Neuronal stem cell (in vitro differentiated cells): ENCODE results near the gene BRINP2.

Source experiments
- DNase-seq: peaks from one replicate; pipeline ENCODE4 v3.0.0-alpha.2; 2013; ENCODE audit warnings: low spot score
- H2AFZ ChIP-seq: one replicate; pipeline ENCODE4 v1.6.1; 2013; ENCODE audit warnings: mild to moderate bottlenecking, low read length, inconsistent platforms
- H2AK5ac ChIP-seq: 2 replicates; pipeline ENCODE4 v1.6.1; 2013; ENCODE audit warnings: low read depth, mild to moderate bottlenecking, inconsistent platforms, low read length, moderate library complexity, mixed read lengths
- H2BK120ac ChIP-seq: 2 replicates; pipeline ENCODE4 v1.6.1; 2013; ENCODE audit warnings: low read depth, mild to moderate bottlenecking, inconsistent platforms, low read length, moderate library complexity, mixed read lengths
- H2BK12ac ChIP-seq: one replicate; pipeline ENCODE4 v1.6.1; 2013; ENCODE audit warnings: low read length, inconsistent platforms
- H2BK15ac ChIP-seq: 2 replicates; pipeline ENCODE4 v1.6.1; 2013; ENCODE audit warnings: mild to moderate bottlenecking, low read length, inconsistent platforms, mixed read lengths
- H2BK5ac ChIP-seq: one replicate; pipeline ENCODE4 v1.6.1; 2013; ENCODE audit warnings: inconsistent platforms, mild to moderate bottlenecking, low read length, moderate library complexity
- H3K14ac ChIP-seq: one replicate; pipeline ENCODE4 v1.6.1; 2013; ENCODE audit warnings: low read length, inconsistent platforms
- H3K18ac ChIP-seq: 2 replicates; pipeline ENCODE4 v1.6.1; 2013; ENCODE audit warnings: low read length, inconsistent platforms
- H3K23ac ChIP-seq: 2 replicates; pipeline ENCODE4 v1.6.1; 2013; ENCODE audit warnings: low read depth, mild to moderate bottlenecking, mixed read lengths, low read length, inconsistent platforms; ENCODE audit not compliant: poor library complexity
- H3K27ac ChIP-seq: replicated peaks from 3 replicates; pipeline ENCODE4 v1.5.1; 2013; ENCODE audit warnings: low read length, inconsistent platforms
- H3K27me3 ChIP-seq, 3 experiments: 2 replicates each; pipeline ENCODE4 v1.6.1; 2013; ENCODE audit warnings: low read length in 3 of 3, mild to moderate bottlenecking in 2 of 3, inconsistent platforms in 1 of 3, low read depth in 1 of 3, mixed read lengths in 1 of 3, moderate library complexity in 1 of 3; ENCODE audit not compliant: control insufficient read depth in 3 of 3, insufficient read depth in 3 of 3
- H3K36me3 ChIP-seq, 2 donors: replicated peaks in 1 of 2; 2 replicates each; pipeline ENCODE4 v1.6.1; 2013; ENCODE audit warnings: low read length in 2 of 2; ENCODE audit not compliant: control insufficient read depth in 2 of 2, insufficient read depth in 2 of 2
- H3K4ac ChIP-seq: 2 replicates; pipeline ENCODE4 v1.6.1; 2013; ENCODE audit warnings: inconsistent platforms, mild to moderate bottlenecking, low read length, moderate library complexity
- H3K4me1 ChIP-seq, 2 donors: 1 replicate in 1 of 2; 2 replicates in 1 of 2; pipeline ENCODE4 v1.6.1; 2013; ENCODE audit warnings: low read length in 2 of 2, low read depth in 1 of 2; ENCODE audit not compliant: control insufficient read depth in 2 of 2, insufficient read depth in 1 of 2
- H3K4me2 ChIP-seq: one replicate; pipeline ENCODE4 v1.6.1; 2013; ENCODE audit warnings: mild to moderate bottlenecking, low read length, inconsistent platforms; ENCODE audit not compliant: insufficient read depth, poor library complexity, severe bottlenecking
- H3K4me3 ChIP-seq, 2 donors: 2 replicates each; pipeline ENCODE4 v1.5.1; 2013; ENCODE audit warnings: low read length in 2 of 2, mild to moderate bottlenecking in 2 of 2, inconsistent platforms in 1 of 2, moderate library complexity in 1 of 2
- H3K79me1 ChIP-seq: one replicate; pipeline ENCODE4 v1.6.1; 2013; ENCODE audit warnings: low read depth, mild to moderate bottlenecking, inconsistent platforms, low read length, moderate library complexity
- H3K9ac ChIP-seq: one replicate; pipeline ENCODE4 v1.6.1; 2013; ENCODE audit warnings: mild to moderate bottlenecking, low read depth, low read length, inconsistent platforms; ENCODE audit not compliant: poor library complexity
- H3K9me3 ChIP-seq, 2 donors: replicated peaks in 1 of 2; 2 replicates each; pipeline versions ENCODE3 to v1.6.1; 2013; ENCODE audit warnings: low read length in 2 of 2, mild to moderate bottlenecking in 2 of 2, inconsistent platforms in 1 of 2, low read depth in 1 of 2, mixed read lengths in 1 of 2, moderate library complexity in 1 of 2; ENCODE audit not compliant: control insufficient read depth in 2 of 2, insufficient read depth in 1 of 2
- H4K8ac ChIP-seq: one replicate; pipeline ENCODE4 v1.6.1; 2013; ENCODE audit warnings: low read depth, mild to moderate bottlenecking, inconsistent platforms, low read length, moderate library complexity
- H4K91ac ChIP-seq: one replicate; pipeline ENCODE4 v1.6.1; 2013; ENCODE audit warnings: low read length, low read depth, mild to moderate bottlenecking, inconsistent platforms; ENCODE audit not compliant: poor library complexity
- WGBS, 2 donors: extraction: QIAGEN DNeasy Blood & Tissue Kit; methylation state at CpG; one replicate each; pipeline ENCODE4 v1.1.7; 2013; ENCODE audit warnings: missing lambda C conversion rate in 2 of 2, mixed read lengths in 1 of 2; ENCODE audit not compliant: insufficient read length in 2 of 2, insufficient replicate concordance in 1 of 2; ENCODE audit errors: extremely low coverage in 2 of 2; 5-methylcytosine and 5-hydroxymethylcytosine counted together

BRINP2 gene

GRCh38 chr1:177173976-177174375, 3.2 kb downstream of the BRINP2 start:
- Histone ChIP-seq H3K4me1 (peaks cover 0 to 5% of the 10 kb centered on the region in 2 donors), H3K9ac (no peak overlapping the region), H3K27ac (no peak overlapping the region), H3K79me1 (no peaks in the 10 kb centered on the region), H4K91ac (no peak overlapping the region), H3K4me3 (no peak overlapping the region), H2BK5ac (no peak overlapping the region), H3K36me3 (no peaks in the 10 kb centered on the region), H2BK12ac (no peak overlapping the region), H3K4me2 (no peak overlapping the region), H3K4ac (no peak overlapping the region), H3K27me3 (peaks cover 4 to 43% (median 28%) of the 10 kb centered on the region in 3 experiments), H2AK5ac (no peak overlapping the region), H3K9me3 (no peaks in the 10 kb centered on the region), H2BK15ac (no peak overlapping the region), H3K18ac (no peak overlapping the region), H3K14ac (no peak overlapping the region), H4K8ac (no peak overlapping the region), H2AFZ (no peak overlapping the region), H2BK120ac (no peak overlapping the region), H3K23ac (no peak overlapping the region)
- DNase-seq, result no peak
- WGBS, 2 donors, result no CpG with 5 or more reads among the region's 2 CpGs

- no peak overlapping the region for H2BK12ac ChIP-seq
- H3K4me1 ChIP-seq, result peaks cover 0 to 5% of the 10 kb centered on the region in 2 donors
- peaks cover 4 to 32% (median 26%) of the 10 kb centered on the region in 3 experiments for H3K27me3 ChIP-seq
- H2BK120ac ChIP-seq, result no peak overlapping the region
- no peak overlapping the region for H3K4me3 ChIP-seq
- H3K9ac ChIP-seq, result no peak overlapping the region
- no peak overlapping the region for H2AFZ ChIP-seq
- no peak overlapping the region for H3K14ac ChIP-seq
- H3K36me3 ChIP-seq, result no peaks in the 10 kb centered on the region
- DNase-seq, result no peak
- no peak overlapping the region for H3K4me2 ChIP-seq
- H4K8ac ChIP-seq, result no peak overlapping the region
- no peaks in the 10 kb centered on the region for H3K79me1 ChIP-seq
- H3K9me3 ChIP-seq, result no peaks in the 10 kb centered on the region
- no peak overlapping the region for H3K27ac ChIP-seq
- H2BK5ac ChIP-seq, result no peak overlapping the region
- H3K18ac ChIP-seq, result no peak overlapping the region
- H3K4ac ChIP-seq, result no peak overlapping the region
- H4K91ac ChIP-seq, result no peak overlapping the region
- H2BK15ac ChIP-seq, result no peak overlapping the region
- no CpG with 5 or more reads among the region's 6 CpGs for WGBS, 2 donors
- H2AK5ac ChIP-seq, result no peak overlapping the region
- H3K23ac ChIP-seq, result no peak overlapping the region
These were observed 4.3 kb downstream of the BRINP2 start for GRCh38 chr1:177174921-177175634.

- no peaks in the 10 kb centered on the region for H3K36me3 ChIP-seq
- no peak overlapping the region for H2BK12ac ChIP-seq
- H3K79me1 ChIP-seq, result no peaks in the 10 kb centered on the region
- WGBS, 2 donors, result no CpG with 5 or more reads among the region's 13 CpGs
- peak overlapping the region in 1 of 2 donors; percentile 71 for H3K4me3 ChIP-seq
- no peak overlapping the region for H3K23ac ChIP-seq
- H3K14ac ChIP-seq, result no peak overlapping the region
- H3K27ac ChIP-seq, result no peak overlapping the region
- no peak for DNase-seq
- no peak overlapping the region for H2BK5ac ChIP-seq
- H2BK15ac ChIP-seq, result no peak overlapping the region
- H3K4ac ChIP-seq, result no peak overlapping the region
- H4K8ac ChIP-seq, result no peak overlapping the region
- H4K91ac ChIP-seq, result no peak overlapping the region
- peaks cover 0 to 4% of the 10 kb centered on the region in 2 donors for H3K4me1 ChIP-seq
- peak overlapping the region; percentile 67 for H3K18ac ChIP-seq
- peaks cover 0 to 15% (median 10%) of the 10 kb centered on the region in 3 experiments for H3K27me3 ChIP-seq
- peak overlapping the region; percentile 12 for H2AK5ac ChIP-seq
- H3K4me2 ChIP-seq, result peak overlapping the region; percentile 54
- peak overlapping the region; percentile 25 for H3K9ac ChIP-seq
- no peaks in the 10 kb centered on the region for H3K9me3 ChIP-seq
- H2AFZ ChIP-seq, result peak overlapping the region; percentile 83
- H2BK120ac ChIP-seq, result no peak overlapping the region
These were observed 10.5 kb downstream of the BRINP2 start for GRCh38 chr1:177181280-177181630.

DNA sequence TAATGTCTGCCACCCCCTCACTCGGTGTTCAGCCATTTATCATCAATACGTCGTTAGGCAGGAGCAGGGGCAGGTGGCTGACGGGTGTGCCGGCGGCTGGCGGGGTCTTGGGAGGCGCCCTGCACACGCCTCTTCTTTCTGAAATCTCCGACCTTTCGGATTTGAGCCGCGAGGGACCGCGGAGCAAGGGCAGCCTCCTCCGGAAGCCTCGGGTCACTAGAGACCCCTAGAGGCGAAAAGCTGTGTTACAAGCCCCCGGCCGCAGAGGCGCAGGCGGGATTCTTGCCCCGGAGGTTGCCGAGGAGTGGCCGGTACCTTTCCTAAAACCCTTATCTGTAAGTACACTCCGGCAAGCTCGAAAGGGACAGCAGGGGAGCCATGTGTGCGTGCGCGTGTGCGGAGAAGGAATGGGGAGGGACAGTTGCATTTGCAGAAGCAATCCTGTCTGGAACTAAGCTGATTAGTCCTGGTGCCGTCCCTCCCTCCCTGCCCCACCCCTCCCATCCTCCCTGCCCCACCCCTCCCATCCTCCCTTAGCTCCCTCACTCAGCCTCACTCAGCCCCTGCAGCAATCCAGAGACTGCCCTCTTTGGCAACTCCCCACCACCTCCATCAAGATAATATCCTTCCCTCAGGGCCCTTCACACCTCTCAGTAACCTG, 11.0 kb downstream of the BRINP2 start:
- H4K91ac ChIP-seq, result no peak overlapping the region
- no CpG with 5 or more reads among the region's 32 CpGs for WGBS, 2 donors
- no peak overlapping the region for H3K23ac ChIP-seq
- no peak overlapping the region for H3K4ac ChIP-seq
- H2BK15ac ChIP-seq, result no peak overlapping the region
- peak overlapping the region; percentile 83 for H2AFZ ChIP-seq
- peaks cover 0 to 15% (median 10%) of the 10 kb centered on the region in 3 experiments for H3K27me3 ChIP-seq
- peak overlapping the region; percentile 76 for H3K4me2 ChIP-seq
- H3K9ac ChIP-seq, result no peak overlapping the region
- peak overlapping the region in 1 of 2 donors; percentile 73 for H3K4me3 ChIP-seq
- H2BK120ac ChIP-seq, result no peak overlapping the region
- no peak overlapping the region for H4K8ac ChIP-seq
- H3K14ac ChIP-seq, result no peak overlapping the region
- no peaks in the 10 kb centered on the region for H3K79me1 ChIP-seq
- no peak overlapping the region for H2BK12ac ChIP-seq
- H3K18ac ChIP-seq, result peak overlapping the region; percentile 67
- no peak overlapping the region for H2BK5ac ChIP-seq
- no peak overlapping the region for H3K27ac ChIP-seq
- no peaks in the 10 kb centered on the region for H3K36me3 ChIP-seq
- H3K4me1 ChIP-seq, result peaks cover 0 to 4% of the 10 kb centered on the region in 2 donors
- DNase-seq, result peak; percentile 80
- H3K9me3 ChIP-seq, result no peaks in the 10 kb centered on the region
- H2AK5ac ChIP-seq, result peak overlapping the region; percentile 12
